ENCODE results near the gene PLAGL2. TPM values are rescaled to one million over a fixed set of nuclear protein-coding genes. Genes with fewer than 3 reads are reported as not detected.

PLAGL2 gene
- total and polyA plus RNA-seq, 2 donors (not counting 1 experiment from before 2014, with no cell fraction given) = 1.6 to 2.3 TPM

DNA sequence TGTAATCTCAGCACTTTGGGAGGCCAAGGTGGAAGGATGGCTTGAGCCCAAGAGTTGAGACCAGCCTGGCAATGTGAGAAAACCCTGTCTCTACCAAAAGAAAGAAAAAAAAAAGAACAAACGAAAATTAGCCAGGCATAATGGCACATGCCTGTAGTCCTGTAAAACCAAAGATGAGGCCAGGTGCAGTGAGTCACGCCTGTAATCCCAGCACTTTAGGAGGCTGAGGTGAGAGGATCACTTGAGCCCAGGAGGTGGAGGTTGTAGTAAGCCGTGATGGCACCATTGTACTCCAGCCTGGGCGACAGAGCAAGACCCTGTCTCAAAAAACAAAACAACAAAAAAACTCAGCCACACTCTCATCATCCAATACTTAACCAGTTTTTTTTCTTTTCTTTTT, 37.4 kb upstream of the PLAGL2 start:
- Histone ChIP-seq H2AFZ (ENCODE audit: low read length) (no peak overlapping the region), H3K9ac (ENCODE audit: insufficient read depth, low read length) (no peak overlapping the region), H3K27ac (ENCODE audit: insufficient read depth, low read length) (no peak overlapping the region), H3K36me3 (ENCODE audit: control insufficient read depth, insufficient read depth, low read length) (no peaks in the 10 kb centered on the region), H3K27me3 (ENCODE audit: control insufficient read depth, insufficient read depth, low read length) (no peaks in the 10 kb centered on the region), H3K4me3 (replicated peaks in 1 of 4; ENCODE audit: control extremely low read depth in 1 of 4, insufficient read depth in 1 of 4, low read depth in 3 of 4, low read length in 4 of 4) (no peak overlapping the region), H3K4me2 (ENCODE audit: extremely low read depth, insufficient read depth, low read length) (no peak overlapping the region), H3K9me3 (ENCODE audit: control insufficient read depth, insufficient read depth, low read depth, low read length) (no peaks in the 10 kb centered on the region), H3K4me1 (ENCODE audit: control insufficient read depth, extremely low read depth, insufficient read depth, low read length) (no peaks in the 10 kb centered on the region), H3K79me2 (ENCODE audit: control insufficient read depth, insufficient read depth, low read length) (no peaks in the 10 kb centered on the region), H4K20me1 (ENCODE audit: control insufficient read depth, extremely low read depth, insufficient read depth, low read length) (no peaks in the 10 kb centered on the region)
- TF ChIP-seq EZH2 (IDR thresholded peaks at IDR 0.05; ENCODE audit: low read length, missing control alignments) = no peak
- TF ChIP-seq, protein P1, sequence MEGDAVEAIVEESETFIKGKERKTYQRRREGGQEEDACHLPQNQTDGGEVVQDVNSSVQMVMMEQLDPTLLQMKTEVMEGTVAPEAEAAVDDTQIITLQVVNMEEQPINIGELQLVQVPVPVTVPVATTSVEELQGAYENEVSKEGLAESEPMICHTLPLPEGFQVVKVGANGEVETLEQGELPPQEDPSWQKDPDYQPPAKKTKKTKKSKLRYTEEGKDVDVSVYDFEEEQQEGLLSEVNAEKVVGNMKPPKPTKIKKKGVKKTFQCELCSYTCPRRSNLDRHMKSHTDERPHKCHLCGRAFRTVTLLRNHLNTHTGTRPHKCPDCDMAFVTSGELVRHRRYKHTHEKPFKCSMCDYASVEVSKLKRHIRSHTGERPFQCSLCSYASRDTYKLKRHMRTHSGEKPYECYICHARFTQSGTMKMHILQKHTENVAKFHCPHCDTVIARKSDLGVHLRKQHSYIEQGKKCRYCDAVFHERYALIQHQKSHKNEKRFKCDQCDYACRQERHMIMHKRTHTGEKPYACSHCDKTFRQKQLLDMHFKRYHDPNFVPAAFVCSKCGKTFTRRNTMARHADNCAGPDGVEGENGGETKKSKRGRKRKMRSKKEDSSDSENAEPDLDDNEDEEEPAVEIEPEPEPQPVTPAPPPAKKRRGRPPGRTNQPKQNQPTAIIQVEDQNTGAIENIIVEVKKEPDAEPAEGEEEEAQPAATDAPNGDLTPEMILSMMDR (conservative IDR thresholded peaks at IDR 0.05 in 1 of 2, IDR thresholded peaks at IDR 0.05 in 1 of 2; ENCODE audit: low read depth in 1 of 2, low read length in 2 of 2) = no peak
- no peak for DNase-seq (ENCODE audit: low read depth in 2 of 2)

DNA sequence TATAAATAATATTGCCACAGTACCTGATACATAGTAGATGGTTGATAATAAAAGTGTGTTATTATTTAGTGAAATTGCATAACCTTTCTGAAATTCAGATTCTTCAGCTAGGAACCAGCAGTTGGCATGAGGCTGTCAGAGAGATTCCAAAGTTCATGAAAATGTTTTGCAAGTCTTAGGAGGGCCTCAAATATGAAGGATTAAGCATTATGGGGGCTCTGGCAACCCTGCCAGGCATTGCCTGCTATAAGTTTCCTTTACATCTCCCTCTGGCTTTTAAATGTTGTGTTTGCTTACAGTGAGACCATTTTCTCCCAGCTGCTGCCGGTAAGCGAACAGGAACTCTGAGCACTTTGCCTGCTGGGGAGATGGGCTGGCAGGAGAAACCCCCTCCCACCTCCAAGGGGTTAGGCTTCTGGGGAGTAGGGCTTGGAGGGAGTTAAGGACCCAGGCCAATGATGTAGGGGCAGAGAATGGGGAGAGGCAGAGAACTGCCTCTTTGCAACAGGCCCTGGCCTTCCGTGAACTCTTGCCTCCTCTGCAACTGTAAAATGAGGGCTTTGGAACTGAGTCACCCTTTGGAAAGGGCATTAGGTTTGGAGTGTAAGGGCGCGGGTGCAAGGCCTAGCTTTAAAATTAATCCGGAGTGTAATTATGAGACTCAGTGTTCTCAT, 36.7 kb upstream of the PLAGL2 start:
- TF ChIP-seq EZH2 (IDR thresholded peaks at IDR 0.05; ENCODE audit: low read length, missing control alignments) = no peak
- H3K27ac ChIP-seq (ENCODE audit: insufficient read depth, low read length) = no peak overlapping the region
- no peak overlapping the region for H3K4me3 ChIP-seq (replicated peaks in 1 of 4; ENCODE audit: control extremely low read depth in 1 of 4, insufficient read depth in 1 of 4, low read depth in 3 of 4, low read length in 4 of 4)
- H3K4me2 ChIP-seq (ENCODE audit: extremely low read depth, insufficient read depth, low read length) = no peak overlapping the region
- H3K36me3 ChIP-seq (ENCODE audit: control insufficient read depth, insufficient read depth, low read length) = no peaks in the 10 kb centered on the region
- peak overlapping the region; percentile 35 for H2AFZ ChIP-seq (ENCODE audit: low read length)
- H3K9ac ChIP-seq (ENCODE audit: insufficient read depth, low read length) = no peak overlapping the region
- H4K20me1 ChIP-seq (ENCODE audit: control insufficient read depth, extremely low read depth, insufficient read depth, low read length) = no peaks in the 10 kb centered on the region
- peak in 1 of 2 donors; percentile 9 for DNase-seq (ENCODE audit: low read depth in 2 of 2)
- H3K79me2 ChIP-seq (ENCODE audit: control insufficient read depth, insufficient read depth, low read length) = no peaks in the 10 kb centered on the region
- no peaks in the 10 kb centered on the region for H3K4me1 ChIP-seq (ENCODE audit: control insufficient read depth, extremely low read depth, insufficient read depth, low read length)
- H3K9me3 ChIP-seq (ENCODE audit: control insufficient read depth, insufficient read depth, low read depth, low read length) = no peaks in the 10 kb centered on the region
- no peaks in the 10 kb centered on the region for H3K27me3 ChIP-seq (ENCODE audit: control insufficient read depth, insufficient read depth, low read length)

DNA sequence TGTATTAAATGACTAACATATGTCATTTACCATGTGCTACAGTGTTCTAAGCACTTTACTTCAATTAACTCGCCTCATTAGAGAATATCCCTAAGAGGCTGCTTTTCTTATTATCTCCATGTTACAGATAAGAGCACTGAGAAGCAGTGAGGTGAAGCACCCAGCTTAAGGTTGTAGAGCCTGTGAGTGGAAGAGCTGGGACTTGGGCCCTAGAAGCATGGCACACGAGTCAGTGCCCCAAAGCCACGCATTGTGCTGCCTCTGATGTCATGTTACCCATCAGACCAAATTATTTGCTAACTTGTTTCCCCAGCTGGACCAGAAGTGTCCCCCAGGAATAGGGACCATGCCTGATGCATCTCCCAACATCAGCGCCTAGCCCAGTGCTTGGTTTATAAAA, 34.3 kb upstream of the PLAGL2 start:
- H3K4me2 ChIP-seq (ENCODE audit: extremely low read depth, insufficient read depth, low read length) = no peak overlapping the region
- H3K9me3 ChIP-seq (ENCODE audit: control insufficient read depth, insufficient read depth, low read depth, low read length) = no peaks in the 10 kb centered on the region

More for the DNA sequence above, 34.3 kb upstream of the PLAGL2 start:
- Histone ChIP-seq H3K4me3 (replicated peaks in 1 of 4; ENCODE audit: control extremely low read depth in 1 of 4, insufficient read depth in 1 of 4, low read depth in 3 of 4, low read length in 4 of 4) (no peak overlapping the region), H3K36me3 (ENCODE audit: control insufficient read depth, insufficient read depth, low read length) (no peaks in the 10 kb centered on the region), H3K79me2 (ENCODE audit: control insufficient read depth, insufficient read depth, low read length) (no peaks in the 10 kb centered on the region), H2AFZ (ENCODE audit: low read length) (no peak overlapping the region), H3K27me3 (ENCODE audit: control insufficient read depth, insufficient read depth, low read length) (no peaks in the 10 kb centered on the region), H3K27ac (ENCODE audit: insufficient read depth, low read length) (no peak overlapping the region), H3K9ac (ENCODE audit: insufficient read depth, low read length) (no peak overlapping the region), H4K20me1 (ENCODE audit: control insufficient read depth, extremely low read depth, insufficient read depth, low read length) (no peaks in the 10 kb centered on the region), H3K4me1 (ENCODE audit: control insufficient read depth, extremely low read depth, insufficient read depth, low read length) (no peaks in the 10 kb centered on the region)
- no peak for DNase-seq (ENCODE audit: low read depth in 2 of 2)
- no peak for TF ChIP-seq EZH2 (IDR thresholded peaks at IDR 0.05; ENCODE audit: low read length, missing control alignments)
- TF ChIP-seq, protein P1 (conservative IDR thresholded peaks at IDR 0.05 in 1 of 2, IDR thresholded peaks at IDR 0.05 in 1 of 2; ENCODE audit: low read depth in 1 of 2, low read length in 2 of 2) = no peak

Measured in fibroblast of lung (primary cell).